Measurements from ENCODE around the gene GATA1. TPM values are rescaled to one million over a fixed set of nuclear protein-coding genes. Genes with fewer than 3 reads are reported as not detected.

GATA1 gene
- polyA plus RNA-seq, 1 donor = 0.48 TPM

- no peak for DNase-seq
These were observed 1.2 kb upstream of the GATA1 start for GRCh38 chrX:48785186-48785539.

GRCh38 chrX:48785540-48786214, 713 bp upstream of the GATA1 start:
- no peak for DNase-seq

- DNase-seq = no peak
These were observed 575 bp downstream of the GATA1 start for GRCh38 chrX:48786825-48787504.

- DNase-seq = no peak
These were observed 1.4 kb downstream of the GATA1 start for GRCh38 chrX:48787505-48788443.

GRCh38 chrX:48789366-48790220, 3.2 kb downstream of the GATA1 start:
- no peak for DNase-seq

GRCh38 chrX:48790477-48790876, 4.1 kb downstream of the GATA1 start:
- DNase-seq = no peak

GRCh38 chrX:48791063-48791820, 4.9 kb downstream of the GATA1 start:
- DNase-seq = no peak

- no peak for DNase-seq
These were observed 5.8 kb downstream of the GATA1 start for GRCh38 chrX:48792219-48792618.

- DNase-seq = no peak
These were observed 7.5 kb downstream of the GATA1 start for GRCh38 chrX:48793935-48794334.

- DNase-seq = no peak
These were observed 8.0 kb downstream of the GATA1 start for GRCh38 chrX:48794340-48794910.

- DNase-seq = no peak
These were observed 8.6 kb downstream of the GATA1 start for GRCh38 chrX:48794911-48795515.

- no peak for DNase-seq
These were observed 11.9 kb downstream of the GATA1 start for GRCh38 chrX:48798318-48798717.

GRCh38 chrX:48800574-48801279, 14.3 kb downstream of the GATA1 start:
- no peak for DNase-seq

- DNase-seq = peak; percentile 96
These were observed 15.1 kb downstream of the GATA1 start, which contains the start of gene HDAC6 for GRCh38 chrX:48801280-48802088. TSS of gene HDAC6 (plus strand) at chrX:48802067. CDS start at chrX:48802693, 626 bp downstream.

- peak; percentile 75 for DNase-seq
These were observed 15.9 kb downstream of the GATA1 start for GRCh38 chrX:48802089-48802904.

- no peak for DNase-seq
These were observed 16.5 kb downstream of the GATA1 start for GRCh38 chrX:48802905-48803200.

- no peak for DNase-seq
These were observed 19.7 kb downstream of the GATA1 start for GRCh38 chrX:48806081-48806480.

- no peak for DNase-seq
These were observed 27.3 kb downstream of the GATA1 start for GRCh38 chrX:48813644-48814043.

All from left kidney (tissue), 2 donors.